HG02973 (cell line): Measurements from ENCODE around the gene UCHL1.
A peak's percentile ranks its signal among the peaks of the same experiment; 100 is the strongest.

Experiments
- ATAC-seq: cut with Tn5 transposase; IDR thresholded peaks from one replicate; pipeline ENCODE4 v1.9.1; 2021; ENCODE audit warnings: moderate library complexity; ENCODE audit not compliant: unreplicated experiment

Gene UCHL1

GRCh38 chr4:41256740-41257256 lies at the start of gene UCHL1:
TSS of gene UCHL1 (plus strand) at chr4:41256928. CDS start at chr4:41256977, 49 bp downstream.
- ATAC-seq, result peak; percentile 39

GRCh38 chr4:41207291-41207831 lies 49.4 kb upstream of the UCHL1 start:
- no peak for ATAC-seq

- no peak for ATAC-seq
These were observed 47.5 kb upstream of the UCHL1 start for GRCh38 chr4:41209187-41209586.

- no peak for ATAC-seq
These were observed 46.8 kb upstream of the UCHL1 start for GRCh38 chr4:41209901-41210300.

- no peak for ATAC-seq
These were observed 44.6 kb upstream of the UCHL1 start for GRCh38 chr4:41211951-41212615.

- no peak for ATAC-seq
These were observed 44.0 kb upstream of the UCHL1 start for GRCh38 chr4:41212616-41213203.

- peak; percentile 7 for ATAC-seq
These were observed 43.0 kb upstream of the UCHL1 start for GRCh38 chr4:41213625-41214135.

GRCh38 chr4:41214136-41214824 lies 42.4 kb upstream of the UCHL1 start, which contains the start of gene APBB2:
TSS of gene APBB2 (minus strand) at chr4:41214542. CDS start at chr4:41033254, 181,288 bp downstream.
- ATAC-seq, result peak; percentile 51

- no peak for ATAC-seq
These were observed 41.9 kb upstream of the UCHL1 start for GRCh38 chr4:41214825-41215146.

- ATAC-seq, result no peak
These were observed 41.6 kb upstream of the UCHL1 start for GRCh38 chr4:41215155-41215554.

GRCh38 chr4:41215969-41216293 lies 40.8 kb upstream of the UCHL1 start:
- ATAC-seq, result no peak

- ATAC-seq, result peak; percentile 54
These were observed 40.3 kb upstream of the UCHL1 start for GRCh38 chr4:41216294-41217019.

GRCh38 chr4:41217020-41217333 lies 39.8 kb upstream of the UCHL1 start:
- ATAC-seq, result no peak

GRCh38 chr4:41217374-41217773 lies 39.4 kb upstream of the UCHL1 start:
- no peak for ATAC-seq

GRCh38 chr4:41218703-41219102 lies 38.0 kb upstream of the UCHL1 start:
- no peak for ATAC-seq

GRCh38 chr4:41219421-41219950 lies 37.2 kb upstream of the UCHL1 start:
- ATAC-seq, result no peak

- ATAC-seq, result no peak
These were observed 34.7 kb upstream of the UCHL1 start for GRCh38 chr4:41221850-41222645.

- ATAC-seq, result no peak
These were observed 28.8 kb upstream of the UCHL1 start for GRCh38 chr4:41227902-41228301.

- no peak for ATAC-seq
These were observed 24.3 kb upstream of the UCHL1 start for GRCh38 chr4:41232406-41232805.

GRCh38 chr4:41232856-41233255 lies 23.9 kb upstream of the UCHL1 start:
- ATAC-seq, result no peak
